CD4-positive, alpha-beta T cell (primary cell): ENCODE measurements around the gene GDPD4. TPM values are rescaled to one million over a fixed set of nuclear protein-coding genes. Genes with fewer than 3 reads are reported as not detected.

ENCODE experiments used
- ATAC-seq: fragments of 200-7000 bp; cut with Tn5 transposase; one replicate; pipeline ENCODE4 v1.10.0; 2022; ENCODE audit warnings: mild to moderate bottlenecking; ENCODE audit not compliant: poor library complexity
- CTCF ChIA-PET: fragments of 350-600 bp; sonication (Branson Sonifier 250); formaldehyde crosslinking; loops from one replicate; lab custom pipeline; 2021; ENCODE audit warnings: antibody characterized with exemption, inconsistent platforms; lab: Charles Lee
- POLR2A ChIA-PET: fragments of 350-600 bp; sonication (Branson Sonifier 250); formaldehyde crosslinking; loops from one replicate; lab custom pipeline; 2021; ENCODE audit warnings: antibody characterized with exemption, inconsistent platforms; lab: Charles Lee
- DNase-seq, 14 experiments: peaks; one replicate each; pipeline ENCODE4 v3.0.0-alpha.2; 2013 to 2020; ENCODE audit warnings: mixed read lengths in 2 of 14
- H3K27ac ChIP-seq, 2 donors: one replicate each; pipeline versions ENCODE4 v1.5.1 to v1.7.0; 2013; ENCODE audit warnings: low read length in 2 of 2, low read depth in 1 of 2, mild to moderate bottlenecking in 1 of 2
- H3K27me3 ChIP-seq, 2 experiments: 1 replicate in 1 of 2; 2 replicates in 1 of 2; pipeline versions ENCODE4 v1.6.1 to v1.7.0; 2013; ENCODE audit warnings: low read length in 2 of 2, control low read depth in 1 of 2, mild to moderate bottlenecking in 1 of 2, moderate library complexity in 1 of 2; ENCODE audit not compliant: insufficient read depth in 2 of 2, control insufficient read depth in 1 of 2
- H3K36me3 ChIP-seq: one replicate; pipeline ENCODE4 v1.6.1; 2013; ENCODE audit warnings: low read length, control low read depth; ENCODE audit not compliant: insufficient read depth
- H3K4me1 ChIP-seq: one replicate; pipeline ENCODE4 v1.6.1; 2013; ENCODE audit warnings: low read length, control low read depth; ENCODE audit not compliant: insufficient read depth
- H3K4me3 ChIP-seq: one replicate; pipeline ENCODE4 v1.5.1; 2013; ENCODE audit warnings: mild to moderate bottlenecking, low read length, moderate library complexity
- H3K9me3 ChIP-seq, 2 experiments: 1 replicate in 1 of 2; 2 replicates in 1 of 2; pipeline versions ENCODE4 v1.6.1 to v1.7.0; 2013; ENCODE audit warnings: low read length in 2 of 2, mild to moderate bottlenecking in 2 of 2, control low read depth in 1 of 2, moderate library complexity in 1 of 2; ENCODE audit not compliant: control insufficient read depth in 1 of 2, insufficient read depth in 1 of 2
- H3K27ac Mint-ChIP-seq: one replicate; pipeline ENCODE4 v1.8.0; 2020; ENCODE audit warnings: mixed read lengths
- H3K27me3 Mint-ChIP-seq: one replicate; pipeline ENCODE4 v1.8.0; 2021; ENCODE audit warnings: mixed read lengths
- H3K36me3 Mint-ChIP-seq: one replicate; pipeline ENCODE4 v1.8.0; 2021; ENCODE audit warnings: low read depth, mixed read lengths
- H3K4me1 Mint-ChIP-seq: one replicate; pipeline ENCODE4 v1.8.0; 2021; ENCODE audit warnings: low read depth, mixed read lengths
- H3K4me3 Mint-ChIP-seq: one replicate; pipeline ENCODE4 v1.8.0; 2020; ENCODE audit warnings: mild to moderate bottlenecking, mixed read lengths
- H3K9me3 Mint-ChIP-seq: one replicate; pipeline ENCODE4 v1.8.0; 2020; ENCODE audit warnings: mixed read lengths
- intact Hi-C, 2 experiments: fragments of 100-400 bp; cut with DNase I in 1 of 2; cut with micrococcal nuclease in 1 of 2; formaldehyde crosslinking; loops; one replicate each; pipeline versions ENCODE4 v1.15.1 to v1.9.0; 2023 to 2025; cut with DNase I, micrococcal nuclease
- polyA plus RNA-seq, 2 donors: library from polyadenylated mRNA; unstranded; fragments of 120-200 nt; gene quantifications; one replicate each; pipeline ENCODE4 v1.2.1, GENCODE V29; 2013
- total RNA-seq, 174 experiments: library from RNA in 2 of 174; stranded (reverse) in 2 of 174; gene quantifications; one replicate each; pipeline ENCODE4 v1.2.3 and lab custom pipeline; 2021 to 2026
- TF ChIP-seq, protein P1 (sequence below): fragments of 200-600 bp; IDR thresholded peaks from one replicate; pipeline ENCODE4 v1.8.0; 2022; ENCODE audit warnings: antibody characterized with exemption, mild to moderate bottlenecking

GDPD4 gene, protein sequence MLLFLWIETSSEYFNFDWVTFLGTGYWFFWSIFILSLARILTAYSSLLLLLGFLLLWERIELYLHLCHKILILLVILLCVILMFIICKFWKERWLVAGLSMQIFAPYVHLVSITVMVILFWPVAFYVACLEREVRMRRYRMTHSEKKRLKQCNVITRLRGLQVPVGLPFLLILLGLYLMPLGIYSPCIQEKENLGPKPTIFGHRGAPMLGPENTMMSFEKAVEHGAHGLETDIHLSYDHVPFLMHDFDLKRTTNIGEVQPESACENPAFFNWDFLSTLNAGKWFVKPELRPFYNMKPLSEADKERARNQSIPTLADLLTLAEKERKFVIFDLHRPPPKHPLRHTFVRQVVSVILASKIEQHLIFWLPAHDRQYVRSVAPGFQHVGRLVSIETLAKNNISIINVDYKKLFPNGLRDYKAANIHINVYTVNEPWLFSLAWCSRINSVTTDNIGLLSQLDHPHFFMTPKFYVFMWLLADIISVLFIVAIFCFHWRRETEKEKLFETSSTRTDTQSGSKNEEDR
- total RNA-seq: not detected
- polyA plus RNA-seq (2013, experiment 1 of 2): not detected
- not detected for polyA plus RNA-seq (2013, experiment 2 of 2)
- total RNA-seq (lab: John Stamatoyannopoulos, UW): 0 to 0.09 (median 0) reads per million in 172 experiments

DNA sequence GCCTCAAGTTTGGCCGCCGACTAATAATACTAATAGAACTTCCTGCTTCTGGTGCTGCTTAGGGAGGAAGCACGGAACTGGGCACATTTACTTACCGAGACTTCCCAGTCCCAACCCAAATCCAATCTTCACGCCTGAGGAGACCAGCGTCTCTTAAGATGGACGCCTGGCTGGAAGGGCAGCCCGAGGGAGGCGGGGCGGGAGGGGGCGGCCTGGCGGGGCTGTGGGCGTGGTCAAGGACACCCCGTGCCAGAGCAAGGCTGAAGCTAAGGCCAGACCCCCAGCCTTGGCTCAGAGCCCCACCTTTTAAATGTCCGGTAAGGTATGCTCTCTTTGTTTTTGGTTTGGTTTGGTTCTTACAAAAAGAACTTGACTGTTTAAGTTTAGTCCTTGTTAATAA is at the start of gene GDPD4:
GDPD4 (minus strand) TSS at position 177 of the 400 bp plus-strand sequence. CDS start 16,549 bp downstream, outside the sequence.
- H3K27me3 ChIP-seq: no peaks in the 10 kb centered on the region
- no peak within 1 kb of the TSS for H3K4me3 ChIP-seq
- no peaks in the 10 kb centered on the region for H3K4me1 ChIP-seq
- peak in 1 of 14 experiments; percentile 5 for DNase-seq
- H3K27ac Mint-ChIP-seq: no peak within 1 kb of the TSS
- H3K9me3 Mint-ChIP-seq: no peaks in the 10 kb centered on the region
- H3K4me3 Mint-ChIP-seq: no peak within 1 kb of the TSS
- POLR2A ChIA-PET: no interaction called here
- ATAC-seq: no peak
- H3K27me3 Mint-ChIP-seq: no peaks in the 10 kb centered on the region
- CTCF ChIA-PET: no interaction called here
- intact Hi-C loops: no loop called here
- no peaks in the 10 kb centered on the region for H3K36me3 Mint-ChIP-seq
- TF ChIP-seq, protein P1, sequence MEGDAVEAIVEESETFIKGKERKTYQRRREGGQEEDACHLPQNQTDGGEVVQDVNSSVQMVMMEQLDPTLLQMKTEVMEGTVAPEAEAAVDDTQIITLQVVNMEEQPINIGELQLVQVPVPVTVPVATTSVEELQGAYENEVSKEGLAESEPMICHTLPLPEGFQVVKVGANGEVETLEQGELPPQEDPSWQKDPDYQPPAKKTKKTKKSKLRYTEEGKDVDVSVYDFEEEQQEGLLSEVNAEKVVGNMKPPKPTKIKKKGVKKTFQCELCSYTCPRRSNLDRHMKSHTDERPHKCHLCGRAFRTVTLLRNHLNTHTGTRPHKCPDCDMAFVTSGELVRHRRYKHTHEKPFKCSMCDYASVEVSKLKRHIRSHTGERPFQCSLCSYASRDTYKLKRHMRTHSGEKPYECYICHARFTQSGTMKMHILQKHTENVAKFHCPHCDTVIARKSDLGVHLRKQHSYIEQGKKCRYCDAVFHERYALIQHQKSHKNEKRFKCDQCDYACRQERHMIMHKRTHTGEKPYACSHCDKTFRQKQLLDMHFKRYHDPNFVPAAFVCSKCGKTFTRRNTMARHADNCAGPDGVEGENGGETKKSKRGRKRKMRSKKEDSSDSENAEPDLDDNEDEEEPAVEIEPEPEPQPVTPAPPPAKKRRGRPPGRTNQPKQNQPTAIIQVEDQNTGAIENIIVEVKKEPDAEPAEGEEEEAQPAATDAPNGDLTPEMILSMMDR: no peak
- H3K27ac ChIP-seq: no peak within 1 kb of the TSS
- no peaks in the 10 kb centered on the region for H3K36me3 ChIP-seq
- H3K9me3 ChIP-seq: no peaks in the 10 kb centered on the region
- H3K4me1 Mint-ChIP-seq: no peaks in the 10 kb centered on the region

DNA sequence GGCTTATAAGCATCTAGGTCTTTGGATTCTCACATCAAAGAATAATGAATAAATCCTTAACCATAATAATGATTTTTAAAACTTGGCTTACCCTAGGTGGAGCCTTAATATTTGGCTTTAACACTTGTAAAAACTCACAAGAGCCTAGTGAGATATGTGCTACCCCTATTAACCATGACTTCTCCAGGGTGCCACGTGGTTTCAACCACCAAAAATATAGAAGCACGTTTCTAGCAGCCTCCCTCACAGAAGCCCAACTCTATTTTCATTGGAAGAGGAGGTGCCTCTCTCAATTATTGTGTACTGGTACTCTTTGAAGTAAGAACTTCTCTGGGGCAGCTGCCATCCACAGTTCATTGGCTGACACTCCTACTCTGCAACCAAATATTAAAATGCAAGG is 46.5 kb upstream of the GDPD4 start:
- TF ChIP-seq, protein P1: no peak
- intact Hi-C loops: no loop called here
- POLR2A ChIA-PET: no interaction called here

DNA sequence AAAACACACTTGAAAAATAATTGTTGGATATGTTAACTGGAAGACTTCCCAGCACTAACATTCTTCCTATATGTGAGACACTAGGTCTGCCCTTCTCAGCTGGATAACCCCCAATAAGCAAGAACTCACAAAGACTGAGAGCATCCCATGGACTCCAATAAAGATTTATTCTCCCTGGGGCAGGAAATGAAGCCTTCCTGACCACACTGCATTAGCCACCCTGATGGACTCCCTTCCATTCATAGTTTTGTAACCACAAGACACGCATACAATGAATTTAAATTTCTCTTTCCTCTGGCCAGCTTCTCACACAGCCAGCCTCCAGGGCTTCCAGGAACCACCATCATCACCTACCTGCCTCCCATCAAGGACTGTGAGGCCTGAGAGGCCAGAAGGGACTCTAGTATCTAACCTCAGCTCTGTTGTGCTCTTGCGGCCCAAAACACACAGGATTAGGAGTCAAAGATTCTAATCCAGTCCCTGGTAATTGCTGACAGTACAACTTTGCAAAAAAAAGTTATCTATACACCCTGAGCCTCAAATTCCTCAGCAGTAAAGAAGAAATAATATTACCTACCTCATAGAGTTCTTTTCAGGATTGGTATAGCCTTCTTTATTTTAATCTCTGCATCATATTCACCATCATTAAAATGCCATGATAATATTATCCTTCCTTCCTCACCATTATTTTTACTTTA is 45.6 kb upstream of the GDPD4 start:
- ATAC-seq (no peak), DNase-seq (no peak)
- H3K36me3 Mint-ChIP-seq: peaks cover 54% of the 10 kb centered on the region
- intact Hi-C loops: no loop called here
- H3K4me1 Mint-ChIP-seq: no peaks in the 10 kb centered on the region
- no peak overlapping the region for H3K4me3 ChIP-seq
- no peak overlapping the region for H3K4me3 Mint-ChIP-seq
- H3K27me3 Mint-ChIP-seq: no peaks in the 10 kb centered on the region
- no peaks in the 10 kb centered on the region for H3K27me3 ChIP-seq
- H3K36me3 ChIP-seq: peaks cover 3% of the 10 kb centered on the region
- no peaks in the 10 kb centered on the region for H3K4me1 ChIP-seq
- ChIA-PET POLR2A (no interaction called here), CTCF (no interaction called here)
- TF ChIP-seq, protein P1: no peak
- no peak overlapping the region for H3K27ac ChIP-seq
- no peaks in the 10 kb centered on the region for H3K9me3 Mint-ChIP-seq
- no peak overlapping the region for H3K27ac Mint-ChIP-seq
- no peaks in the 10 kb centered on the region for H3K9me3 ChIP-seq

More for the DNA sequence above, 46.5 kb upstream of the GDPD4 start:
- Histone ChIP-seq H3K9me3 (no peaks in the 10 kb centered on the region), H3K4me3 (no peak overlapping the region), H3K4me1 (no peaks in the 10 kb centered on the region), H3K27me3 (no peaks in the 10 kb centered on the region), H3K27ac (no peak overlapping the region), H3K36me3 (peaks cover 3% of the 10 kb centered on the region)
- H3K36me3 Mint-ChIP-seq: peaks cover 46% of the 10 kb centered on the region
- no peaks in the 10 kb centered on the region for H3K9me3 Mint-ChIP-seq
- H3K27ac Mint-ChIP-seq: no peak overlapping the region
- ATAC-seq (no peak), DNase-seq (no peak)
- CTCF ChIA-PET: no interaction called here
- no peaks in the 10 kb centered on the region for H3K4me1 Mint-ChIP-seq
- H3K4me3 Mint-ChIP-seq: no peak overlapping the region
- H3K27me3 Mint-ChIP-seq: no peaks in the 10 kb centered on the region
